ENCODE data around the gene SORBS2.

GRCh38 chr4:185825737-185826136 is 13.7 kb upstream of the SORBS2 start:
- TF ChIP-seq CTCF (IDR thresholded peaks at IDR 0.05): no peak
- TF ChIP-seq POLR2A (IDR thresholded peaks at IDR 0.05): no peak
- TF ChIP-seq POLR2AphosphoS5 (IDR thresholded peaks at IDR 0.05; ENCODE audit: insufficient read depth in 1 of 2, low read depth in 1 of 2): no peak
